Breast epithelium (tissue), 3 donors: ENCODE data around the gene PRKRIP1.
"Not testable (repeated sequence)": the region's sequence is repeated elsewhere in the genome, so short reads cannot be mapped to it uniquely, and the experiment has no call there.

Source experiments
- POLR2A ChIP-seq: fragments of 450-650 bp; IDR thresholded peaks from one replicate; pipeline ENCODE4 v1.6.1; 2016; ENCODE audit warnings: antibody characterized with exemption, mild to moderate bottlenecking, moderate library complexity
- POLR2AphosphoS5 ChIP-seq, 3 donors: sonication (generic); formaldehyde crosslinking; IDR thresholded peaks; one replicate each; pipeline ENCODE4 v1.6.1; 2017; ENCODE audit warnings: antibody characterized with exemption in 3 of 3
- TF ChIP-seq, protein P1 (sequence below), 3 donors: fragments of 450-650 bp; IDR thresholded peaks; one replicate each; pipeline ENCODE4 v1.5.1; 2016 to 2017; ENCODE audit warnings: antibody characterized with exemption in 3 of 3, mild to moderate bottlenecking in 3 of 3, moderate library complexity in 3 of 3

DNA sequence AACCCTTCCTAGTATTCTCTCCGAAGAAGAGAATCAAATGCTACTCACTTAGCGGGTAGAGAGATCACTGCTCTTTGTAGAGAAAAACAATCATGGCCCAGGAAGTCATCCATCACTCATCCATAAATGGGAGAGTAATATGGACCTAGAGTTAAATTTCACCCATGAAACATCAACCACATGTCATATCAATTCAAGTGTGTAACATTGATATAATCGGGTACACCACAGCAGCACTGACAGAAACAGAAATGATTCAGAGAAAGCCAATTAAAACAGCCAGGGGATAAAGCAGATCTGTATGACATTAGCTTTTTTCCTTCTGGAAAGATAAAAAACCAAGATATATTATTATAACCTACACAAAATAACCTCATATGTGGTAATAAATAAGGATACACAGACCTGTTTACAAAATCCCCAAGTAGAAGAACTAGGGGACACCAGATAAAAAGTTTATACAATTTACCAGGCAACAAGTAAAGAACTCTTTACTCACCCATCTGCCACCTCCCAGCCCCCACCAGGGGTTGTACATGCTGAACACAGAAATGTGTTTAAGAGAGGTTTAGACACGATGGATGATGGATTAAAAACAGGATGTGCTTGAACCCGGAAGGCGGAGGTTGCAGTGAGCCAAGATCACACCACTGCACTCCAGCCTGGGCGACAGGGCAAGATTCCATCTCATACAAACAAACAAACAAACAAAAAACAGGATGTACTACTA, 14.3 kb upstream of the PRKRIP1 start:
- TF ChIP-seq, protein P1, sequence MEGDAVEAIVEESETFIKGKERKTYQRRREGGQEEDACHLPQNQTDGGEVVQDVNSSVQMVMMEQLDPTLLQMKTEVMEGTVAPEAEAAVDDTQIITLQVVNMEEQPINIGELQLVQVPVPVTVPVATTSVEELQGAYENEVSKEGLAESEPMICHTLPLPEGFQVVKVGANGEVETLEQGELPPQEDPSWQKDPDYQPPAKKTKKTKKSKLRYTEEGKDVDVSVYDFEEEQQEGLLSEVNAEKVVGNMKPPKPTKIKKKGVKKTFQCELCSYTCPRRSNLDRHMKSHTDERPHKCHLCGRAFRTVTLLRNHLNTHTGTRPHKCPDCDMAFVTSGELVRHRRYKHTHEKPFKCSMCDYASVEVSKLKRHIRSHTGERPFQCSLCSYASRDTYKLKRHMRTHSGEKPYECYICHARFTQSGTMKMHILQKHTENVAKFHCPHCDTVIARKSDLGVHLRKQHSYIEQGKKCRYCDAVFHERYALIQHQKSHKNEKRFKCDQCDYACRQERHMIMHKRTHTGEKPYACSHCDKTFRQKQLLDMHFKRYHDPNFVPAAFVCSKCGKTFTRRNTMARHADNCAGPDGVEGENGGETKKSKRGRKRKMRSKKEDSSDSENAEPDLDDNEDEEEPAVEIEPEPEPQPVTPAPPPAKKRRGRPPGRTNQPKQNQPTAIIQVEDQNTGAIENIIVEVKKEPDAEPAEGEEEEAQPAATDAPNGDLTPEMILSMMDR (IDR thresholded peaks at IDR 0.05) = not testable (repeated sequence)
- not testable (repeated sequence) for TF ChIP-seq POLR2A; POLR2AphosphoS5 (IDR thresholded peaks at IDR 0.05)
